K562 (cell line): ENCODE measurements around the gene CPLANE2. TPM values are rescaled to one million over a fixed set of nuclear protein-coding genes. Genes with fewer than 3 reads are reported as not detected.
A peak's percentile ranks its signal among the peaks of the same experiment; 100 is the strongest.

ENCODE experiments used
- CAMTA2 ChIP-seq: fragments of 250-450 bp; sonication (Bioruptor Pico); conservative IDR thresholded peaks from 2 replicates; pipeline ENCODE4 v1.5.1; 2022
- CHD2 ChIP-seq: IDR thresholded peaks from 2 replicates; pipeline ENCODE4 v1.6.1; 2011; ENCODE audit warnings: low read depth, low read length
- CSDE1 ChIP-seq, 2 experiments: fragments of 450-650 bp; IDR thresholded peaks; 2 replicates each; pipeline ENCODE4 v1.6.1; 2016; ENCODE audit warnings: mild to moderate bottlenecking in 1 of 2
- EGR1 ChIP-seq: fragments of 450-650 bp; conservative IDR thresholded peaks from 2 replicates; pipeline ENCODE4 v1.6.1; 2017; ENCODE audit warnings: mild to moderate bottlenecking
- EP400 ChIP-seq: fragments of 450-650 bp; IDR thresholded peaks from 2 replicates; pipeline ENCODE4 v1.6.1; 2017; ENCODE audit warnings: antibody characterized with exemption, mild to moderate bottlenecking, moderate library complexity
- NR2C2 ChIP-seq, 2 experiments: fragments of 200-800 bp in 1 of 2; sonication (Bioruptor generic) in 1 of 2; sonication (generic) in 1 of 2; formaldehyde crosslinking in 1 of 2; IDR thresholded peaks; 2 replicates each; pipeline versions ENCODE4 v1.6.1 to v1.8.0; 2016 to 2022; ENCODE audit warnings: mild to moderate bottlenecking in 1 of 2, missing compliant biosample characterization in 1 of 2, missing genetic modification characterization in 1 of 2, missing genetic modification reagents in 1 of 2
- PCBP1 ChIP-seq: fragments of 200-400 bp; formaldehyde crosslinking; IDR thresholded peaks from 2 replicates; pipeline ENCODE4 v1.6.1; 2018; ENCODE audit warnings: mild to moderate bottlenecking, low read depth, low read length; ENCODE audit not compliant: poor library complexity, severe bottlenecking
- RBM15 ChIP-seq: fragments of 200-400 bp; formaldehyde crosslinking; IDR thresholded peaks from 2 replicates; pipeline ENCODE4 v1.6.1; 2018; ENCODE audit warnings: mild to moderate bottlenecking, low read length, moderate library complexity; ENCODE audit not compliant: insufficient read depth
- RBM17 ChIP-seq: fragments of 200-400 bp; formaldehyde crosslinking; IDR thresholded peaks from 2 replicates; pipeline ENCODE4 v1.6.1; 2017; ENCODE audit warnings: low read depth, mild to moderate bottlenecking, low read length, borderline replicate concordance
- RHOXF2B ChIP-seq: fragments of 250-450 bp; sonication (Bioruptor Pico); conservative IDR thresholded peaks from 2 replicates; pipeline ENCODE4 v1.5.1; 2021
- TOE1 ChIP-seq, 2 experiments: fragments of 450-650 bp in 1 of 2; sonication (generic) in 1 of 2; formaldehyde crosslinking in 1 of 2; IDR thresholded peaks; 2 replicates each; pipeline versions ENCODE4 v1.7.1 to v1.8.0; 2016 to 2022; ENCODE audit warnings: borderline replicate concordance in 2 of 2, mild to moderate bottlenecking in 2 of 2, antibody characterized with exemption in 1 of 2, inconsistent platforms in 1 of 2, low read depth in 1 of 2, missing genetic modification reagents in 1 of 2, moderate library complexity in 1 of 2
- ZKSCAN1 ChIP-seq: fragments of 150-350 bp; IDR thresholded peaks from 2 replicates; pipeline ENCODE4 v1.6.1; 2016; ENCODE audit warnings: low read depth, low read length
- ZNF212 ChIP-seq: fragments of 450-650 bp; formaldehyde crosslinking; IDR thresholded peaks from 2 replicates; pipeline ENCODE4 v1.4.0; 2020; ENCODE audit warnings: mild to moderate bottlenecking
- polyA plus RNA-seq, 8 experiments: library from polyadenylated mRNA; depleted of rRNA in 4 of 8; stranded (reverse) in 5 of 8; unstranded in 3 of 8; fragments of >200 nt; fragmentation: Nextera tagmentation in 2 of 8; fragmentation: Illumina TruSeq in 1 of 8; extraction: Ambion mirVana in 2 of 8; extraction: Trizol in 1 of 8; gene quantifications; 2 replicates each; pipeline versions ENCODE4 v1.2.1 to v1.2.3, GENCODE V29; 2011 to 2014; ENCODE audit warnings: inconsistent platforms in 1 of 8, missing spikeins in 1 of 8
- total RNA-seq, 7 experiments: library from RNA; depleted of rRNA in 6 of 7; stranded (reverse); fragments of >200 nt in 6 of 7; fragmentation: Illumina TruSeq in 2 of 7; extraction: Trizol in 2 of 7; gene quantifications; 2 replicates each; pipeline versions ENCODE4 v1.2.1 to v1.2.3, GENCODE V29; 2011 to 2021; ENCODE audit warnings: low replicate concordance in 1 of 7
- TF ChIP-seq, protein P1 (sequence below): fragments of 150-350 bp; IDR thresholded peaks from 2 replicates; pipeline ENCODE4 v1.6.1; 2014; ENCODE audit warnings: low read depth, mild to moderate bottlenecking, low read length, borderline replicate concordance
- TF ChIP-seq, protein P2 (sequence below): fragments of 250-450 bp; sonication (Bioruptor Pico); IDR thresholded peaks from 2 replicates; pipeline ENCODE4 v1.4.0; 2020; ENCODE audit warnings: mild to moderate bottlenecking, moderate library complexity
- TF ChIP-seq, protein P3 (sequence below): fragments of 250-450 bp; sonication (Bioruptor Pico); IDR thresholded peaks from 2 replicates; pipeline ENCODE4 v1.9.0; 2021; ENCODE audit warnings: mild to moderate bottlenecking, inconsistent platforms
- TF ChIP-seq, protein P4 (sequence below): sonication (generic); formaldehyde crosslinking; IDR thresholded peaks from 2 replicates; pipeline ENCODE4 v1.8.0; 2022; ENCODE audit warnings: mild to moderate bottlenecking, missing genetic modification reagents
- TF ChIP-seq, protein P5 (sequence below): fragments of 250-450 bp; sonication (Bioruptor Pico); IDR thresholded peaks from 2 replicates; pipeline ENCODE4 v1.8.0; 2022; ENCODE audit warnings: moderate library complexity, mild to moderate bottlenecking, inconsistent platforms

Gene CPLANE2
- total and polyA plus RNA-seq, 9 of the 15 experiments (the other 6 are each of a cell fraction or from before 2014, with no cell fraction given) = 0.17 to 20.9 (median 8.1) TPM

DNA sequence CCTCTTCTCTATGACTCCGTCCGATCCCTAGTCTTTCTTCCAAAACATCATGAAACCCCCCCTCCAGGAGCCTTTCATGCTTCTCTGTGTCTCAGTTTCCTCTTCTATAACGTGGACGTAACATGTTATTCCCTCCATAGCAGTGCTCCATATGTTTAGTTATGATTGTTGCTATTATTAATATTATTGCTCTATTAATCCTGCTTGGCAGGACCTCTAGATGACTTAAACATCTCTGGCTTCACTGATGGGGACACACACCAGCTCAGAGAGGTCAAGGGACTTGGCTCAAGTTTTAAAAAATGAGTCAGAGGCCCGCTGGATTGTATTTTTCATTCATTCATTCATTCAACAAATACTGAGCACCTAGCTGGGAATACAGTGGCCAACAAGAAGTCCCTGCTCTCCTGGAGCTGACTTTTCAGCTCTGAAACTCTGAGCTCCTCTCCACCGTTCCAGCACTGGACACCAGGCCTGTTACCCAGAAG, 404 bp upstream of the CPLANE2 start (continued):
- no peak for TF ChIP-seq NR2C2 (CRISPR knock-in tag; IDR thresholded peaks at IDR 0.05)
- peak; percentile 64; the same call in 1 of the 2 replicates for TF ChIP-seq NR2C2 (tag; IDR thresholded peaks at IDR 0.05)
- no peak for TF ChIP-seq CHD2
- TF ChIP-seq CSDE1 (IDR thresholded peaks at IDR 0.05) = no peak
- TF ChIP-seq, protein P1, sequence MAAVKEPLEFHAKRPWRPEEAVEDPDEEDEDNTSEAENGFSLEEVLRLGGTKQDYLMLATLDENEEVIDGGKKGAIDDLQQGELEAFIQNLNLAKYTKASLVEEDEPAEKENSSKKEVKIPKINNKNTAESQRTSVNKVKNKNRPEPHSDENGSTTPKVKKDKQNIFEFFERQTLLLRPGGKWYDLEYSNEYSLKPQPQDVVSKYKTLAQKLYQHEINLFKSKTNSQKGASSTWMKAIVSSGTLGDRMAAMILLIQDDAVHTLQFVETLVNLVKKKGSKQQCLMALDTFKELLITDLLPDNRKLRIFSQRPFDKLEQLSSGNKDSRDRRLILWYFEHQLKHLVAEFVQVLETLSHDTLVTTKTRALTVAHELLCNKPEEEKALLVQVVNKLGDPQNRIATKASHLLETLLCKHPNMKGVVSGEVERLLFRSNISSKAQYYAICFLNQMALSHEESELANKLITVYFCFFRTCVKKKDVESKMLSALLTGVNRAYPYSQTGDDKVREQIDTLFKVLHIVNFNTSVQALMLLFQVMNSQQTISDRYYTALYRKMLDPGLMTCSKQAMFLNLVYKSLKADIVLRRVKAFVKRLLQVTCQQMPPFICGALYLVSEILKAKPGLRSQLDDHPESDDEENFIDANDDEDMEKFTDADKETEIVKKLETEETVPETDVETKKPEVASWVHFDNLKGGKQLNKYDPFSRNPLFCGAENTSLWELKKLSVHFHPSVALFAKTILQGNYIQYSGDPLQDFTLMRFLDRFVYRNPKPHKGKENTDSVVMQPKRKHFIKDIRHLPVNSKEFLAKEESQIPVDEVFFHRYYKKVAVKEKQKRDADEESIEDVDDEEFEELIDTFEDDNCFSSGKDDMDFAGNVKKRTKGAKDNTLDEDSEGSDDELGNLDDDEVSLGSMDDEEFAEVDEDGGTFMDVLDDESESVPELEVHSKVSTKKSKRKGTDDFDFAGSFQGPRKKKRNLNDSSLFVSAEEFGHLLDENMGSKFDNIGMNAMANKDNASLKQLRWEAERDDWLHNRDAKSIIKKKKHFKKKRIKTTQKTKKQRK = no peak
- TF ChIP-seq, protein P2, sequence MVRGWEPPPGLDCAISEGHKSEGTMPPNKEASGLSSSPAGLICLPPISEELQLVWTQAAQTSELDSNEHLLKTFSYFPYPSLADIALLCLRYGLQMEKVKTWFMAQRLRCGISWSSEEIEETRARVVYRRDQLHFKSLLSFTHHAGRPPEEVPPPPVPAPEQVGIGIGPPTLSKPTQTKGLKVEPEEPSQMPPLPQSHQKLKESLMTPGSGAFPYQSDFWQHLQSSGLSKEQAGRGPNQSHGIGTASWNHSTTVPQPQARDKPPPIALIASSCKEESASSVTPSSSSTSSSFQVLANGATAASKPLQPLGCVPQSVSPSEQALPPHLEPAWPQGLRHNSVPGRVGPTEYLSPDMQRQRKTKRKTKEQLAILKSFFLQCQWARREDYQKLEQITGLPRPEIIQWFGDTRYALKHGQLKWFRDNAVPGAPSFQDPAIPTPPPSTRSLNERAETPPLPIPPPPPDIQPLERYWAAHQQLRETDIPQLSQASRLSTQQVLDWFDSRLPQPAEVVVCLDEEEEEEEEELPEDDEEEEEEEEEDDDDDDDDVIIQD (CRISPR knock-in tag) = no peak
- TF ChIP-seq, protein P3, sequence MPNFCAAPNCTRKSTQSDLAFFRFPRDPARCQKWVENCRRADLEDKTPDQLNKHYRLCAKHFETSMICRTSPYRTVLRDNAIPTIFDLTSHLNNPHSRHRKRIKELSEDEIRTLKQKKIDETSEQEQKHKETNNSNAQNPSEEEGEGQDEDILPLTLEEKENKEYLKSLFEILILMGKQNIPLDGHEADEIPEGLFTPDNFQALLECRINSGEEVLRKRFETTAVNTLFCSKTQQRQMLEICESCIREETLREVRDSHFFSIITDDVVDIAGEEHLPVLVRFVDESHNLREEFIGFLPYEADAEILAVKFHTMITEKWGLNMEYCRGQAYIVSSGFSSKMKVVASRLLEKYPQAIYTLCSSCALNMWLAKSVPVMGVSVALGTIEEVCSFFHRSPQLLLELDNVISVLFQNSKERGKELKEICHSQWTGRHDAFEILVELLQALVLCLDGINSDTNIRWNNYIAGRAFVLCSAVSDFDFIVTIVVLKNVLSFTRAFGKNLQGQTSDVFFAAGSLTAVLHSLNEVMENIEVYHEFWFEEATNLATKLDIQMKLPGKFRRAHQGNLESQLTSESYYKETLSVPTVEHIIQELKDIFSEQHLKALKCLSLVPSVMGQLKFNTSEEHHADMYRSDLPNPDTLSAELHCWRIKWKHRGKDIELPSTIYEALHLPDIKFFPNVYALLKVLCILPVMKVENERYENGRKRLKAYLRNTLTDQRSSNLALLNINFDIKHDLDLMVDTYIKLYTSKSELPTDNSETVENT (CRISPR knock-in tag) = no peak; the same call in 1 of the 2 replicates
- TF ChIP-seq CAMTA2 = no peak
- 0 out of 2 replicates have a peak, but pooled peaks have one; percentile 57 for TF ChIP-seq EP400
- no peak for TF ChIP-seq ZNF212 (CRISPR knock-in tag)
- TF ChIP-seq, protein P4, sequence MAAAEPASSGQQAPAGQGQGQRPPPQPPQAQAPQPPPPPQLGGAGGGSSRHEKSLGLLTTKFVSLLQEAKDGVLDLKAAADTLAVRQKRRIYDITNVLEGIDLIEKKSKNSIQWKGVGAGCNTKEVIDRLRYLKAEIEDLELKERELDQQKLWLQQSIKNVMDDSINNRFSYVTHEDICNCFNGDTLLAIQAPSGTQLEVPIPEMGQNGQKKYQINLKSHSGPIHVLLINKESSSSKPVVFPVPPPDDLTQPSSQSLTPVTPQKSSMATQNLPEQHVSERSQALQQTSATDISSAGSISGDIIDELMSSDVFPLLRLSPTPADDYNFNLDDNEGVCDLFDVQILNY = no peak
- TF ChIP-seq RHOXF2B (CRISPR knock-in tag) = no peak
- no peak for TF ChIP-seq EGR1
- no peak for TF ChIP-seq TOE1 (IDR thresholded peaks at IDR 0.05; ENCODE audit: borderline replicate concordance)
- TF ChIP-seq TOE1 (CRISPR knock-in tag; IDR thresholded peaks at IDR 0.05; ENCODE audit: borderline replicate concordance, low read depth) = no peak
- no peak for TF ChIP-seq RBM15
- TF ChIP-seq, protein P5, sequence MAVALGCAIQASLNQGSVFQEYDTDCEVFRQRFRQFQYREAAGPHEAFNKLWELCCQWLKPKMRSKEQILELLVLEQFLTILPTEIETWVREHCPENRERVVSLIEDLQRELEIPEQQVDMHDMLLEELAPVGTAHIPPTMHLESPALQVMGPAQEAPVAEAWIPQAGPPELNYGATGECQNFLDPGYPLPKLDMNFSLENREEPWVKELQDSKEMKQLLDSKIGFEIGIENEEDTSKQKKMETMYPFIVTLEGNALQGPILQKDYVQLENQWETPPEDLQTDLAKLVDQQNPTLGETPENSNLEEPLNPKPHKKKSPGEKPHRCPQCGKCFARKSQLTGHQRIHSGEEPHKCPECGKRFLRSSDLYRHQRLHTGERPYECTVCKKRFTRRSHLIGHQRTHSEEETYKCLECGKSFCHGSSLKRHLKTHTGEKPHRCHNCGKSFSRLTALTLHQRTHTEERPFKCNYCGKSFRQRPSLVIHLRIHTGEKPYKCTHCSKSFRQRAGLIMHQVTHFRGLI (CRISPR knock-in tag) = 0 out of 2 replicates have a peak, but pooled peaks have one; percentile 28
- no peak for TF ChIP-seq RBM17
- no peak for TF ChIP-seq PCBP1
- TF ChIP-seq ZKSCAN1 = no peak
